IPS-NIHi11 (cell line): ENCODE measurements around the gene MAML2.

ENCODE experiments used
- DNase-seq: peaks from one replicate; pipeline ENCODE4 v3.0.0; 2012; ENCODE audit warnings: mixed read lengths, low spot score

The MAML2 gene

DNA sequence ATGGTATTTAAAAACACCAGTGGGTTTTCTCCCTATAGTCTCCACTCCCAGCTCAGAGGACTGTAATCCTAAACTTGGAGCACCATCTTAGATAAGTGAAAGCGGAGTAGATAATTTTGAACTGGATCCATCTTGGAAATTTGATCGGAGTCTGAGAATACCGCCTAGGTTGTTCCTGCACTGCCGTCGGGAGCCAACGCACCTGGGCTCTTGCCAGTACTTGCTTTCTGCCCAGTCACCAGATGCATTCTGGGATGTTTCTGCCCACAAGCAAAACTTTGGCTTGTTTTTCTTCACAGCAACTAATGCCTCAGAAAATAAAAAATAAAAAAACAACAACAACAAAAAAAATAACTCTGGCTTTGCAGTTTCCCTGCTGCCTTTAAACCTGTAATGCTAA lies 306.1 kb downstream of the MAML2 start:
- DNase-seq = no peak

DNA sequence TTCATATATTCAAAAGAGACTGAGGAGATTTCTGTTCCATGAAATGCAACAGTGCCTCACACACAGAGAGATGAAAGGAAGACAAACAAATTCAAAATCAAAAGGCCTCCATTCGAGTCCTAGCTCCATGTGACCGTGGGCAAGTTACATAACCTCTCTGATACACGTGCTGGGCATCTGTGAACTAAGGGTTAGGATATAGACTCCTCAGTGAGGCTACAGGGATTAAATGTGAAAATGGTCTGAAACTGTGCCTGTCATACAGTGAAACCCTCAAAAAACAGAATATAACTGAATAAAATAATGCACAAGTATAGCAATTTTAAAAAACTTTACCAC lies 307.3 kb downstream of the MAML2 start:
- DNase-seq = no peak

DNA sequence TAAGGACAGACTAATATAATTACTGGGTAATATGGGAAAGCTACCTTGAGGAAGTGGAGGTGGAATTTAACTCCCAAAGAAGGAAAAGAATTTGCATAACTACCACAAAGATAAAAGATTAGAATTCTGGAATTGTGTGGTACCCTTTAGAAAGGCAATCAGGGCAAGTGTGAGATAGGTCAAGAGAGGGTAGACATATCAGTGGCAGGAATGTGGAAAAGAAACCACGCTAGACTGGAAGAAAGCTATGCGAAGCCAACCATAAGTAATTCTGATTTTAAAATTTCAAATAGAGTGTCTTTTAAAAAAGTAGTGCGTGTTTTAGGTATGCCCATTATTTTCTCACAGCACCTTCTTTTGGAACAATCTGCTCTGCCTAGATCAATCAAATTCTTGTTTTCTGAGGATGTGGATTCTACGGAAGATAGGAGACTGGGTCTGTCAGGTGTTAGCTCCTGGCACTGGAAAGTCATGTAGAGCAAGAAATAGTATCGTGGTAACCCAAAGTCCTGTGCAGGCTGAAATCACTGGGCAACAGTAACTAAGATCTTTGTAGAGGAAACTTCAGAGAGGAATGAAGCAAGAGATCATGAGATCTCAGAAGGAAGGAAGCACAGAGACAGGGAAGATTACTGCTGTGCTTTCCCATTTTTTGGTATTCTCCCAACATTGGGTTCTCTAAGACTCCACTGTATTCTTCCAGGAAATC lies 307.8 kb downstream of the MAML2 start:
- no peak for DNase-seq

DNA sequence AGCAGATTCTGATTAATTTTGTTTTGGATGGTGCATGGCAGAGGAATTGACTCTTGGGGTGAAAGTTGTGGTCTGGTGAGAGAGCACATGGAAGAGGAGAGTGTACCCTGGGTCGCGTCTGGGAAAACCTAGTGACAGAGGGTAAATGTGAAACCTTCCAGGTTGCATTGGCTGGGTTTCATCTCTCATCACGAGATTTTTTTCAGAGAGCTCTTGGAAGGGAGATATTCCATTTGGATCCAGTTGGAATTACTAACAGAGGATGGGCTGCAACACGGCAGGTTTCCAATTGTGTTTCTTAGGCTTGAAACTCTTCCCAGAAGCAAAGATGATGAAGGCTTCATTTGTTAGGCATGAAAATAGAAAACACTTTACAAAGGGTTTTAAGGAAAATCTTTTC lies 309.4 kb downstream of the MAML2 start:
- no peak for DNase-seq

DNA sequence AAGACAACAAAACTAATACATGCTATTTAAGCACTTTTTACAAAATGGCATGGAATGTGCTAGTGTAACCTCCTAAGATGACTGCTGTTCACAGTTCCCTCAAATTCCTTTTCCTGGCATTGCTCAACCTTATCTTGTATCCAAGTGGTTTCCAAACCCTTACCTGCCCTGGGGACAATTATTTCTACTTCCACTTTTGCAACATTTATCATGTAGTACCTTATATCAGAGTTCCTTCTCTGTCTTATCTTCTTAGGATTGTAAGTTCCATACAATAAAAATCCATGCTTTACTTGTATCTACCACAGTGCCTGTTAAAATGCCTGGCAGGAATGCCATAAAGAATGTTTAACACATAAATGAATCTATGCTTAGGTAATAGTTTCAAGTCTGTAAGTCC lies 309.9 kb downstream of the MAML2 start:
- no peak for DNase-seq

DNA sequence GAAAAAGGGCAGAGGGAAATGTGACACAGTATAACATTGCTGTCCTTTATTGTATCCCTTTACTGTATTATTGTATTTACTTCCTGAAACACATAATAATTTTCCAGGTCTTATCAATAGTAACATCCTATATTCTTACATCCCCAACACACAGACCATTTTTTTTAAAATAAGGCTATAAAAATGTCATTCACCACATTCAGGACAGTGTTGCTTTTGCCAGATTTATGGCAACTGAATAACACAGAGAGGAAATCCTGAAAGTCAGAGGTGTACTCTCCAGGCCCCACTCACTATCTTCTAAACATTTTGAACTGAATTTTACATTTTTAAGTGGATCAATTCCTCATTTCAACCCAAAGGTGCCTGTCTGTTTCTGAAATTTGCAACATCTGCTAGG lies 314.2 kb downstream of the MAML2 start:
- no peak for DNase-seq

DNA sequence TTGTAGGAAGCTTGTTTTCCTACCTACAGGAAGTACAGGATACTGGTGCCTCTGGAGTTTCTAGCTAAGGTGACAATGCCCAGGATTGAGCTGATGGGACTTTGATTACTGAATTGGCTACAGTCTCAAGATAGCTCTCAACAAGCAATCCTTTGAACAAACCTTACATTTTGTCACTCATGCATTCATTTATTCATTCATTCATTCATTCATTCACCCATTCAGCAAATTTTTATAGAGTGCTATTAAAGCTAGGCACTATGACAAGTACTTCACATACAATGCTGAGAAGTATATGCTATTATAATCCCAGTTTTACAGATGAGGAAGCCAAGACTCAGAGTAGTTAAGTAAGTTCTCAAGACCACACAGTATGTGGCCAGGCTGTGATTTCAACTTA lies 316.0 kb downstream of the MAML2 start:
- DNase-seq = no peak

DNA sequence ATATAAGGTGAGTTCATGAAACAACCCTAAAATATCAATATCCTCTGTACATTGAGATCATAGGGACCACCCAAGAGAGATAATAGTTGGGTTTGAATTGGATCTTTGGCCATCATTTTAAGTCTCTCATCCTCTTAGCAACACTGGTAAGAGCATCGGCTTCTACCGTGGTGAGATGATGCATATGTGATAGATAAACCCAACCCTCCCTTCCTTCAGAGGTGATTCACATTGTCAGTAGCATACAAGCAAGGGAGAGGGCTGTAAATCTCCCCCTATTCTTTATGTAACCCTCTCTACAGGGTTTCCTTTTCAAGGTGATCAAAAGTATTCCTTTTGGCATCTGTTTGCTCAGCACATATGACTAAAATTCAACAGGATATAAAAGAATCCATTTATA lies 316.7 kb downstream of the MAML2 start:
- DNase-seq = no peak

DNA sequence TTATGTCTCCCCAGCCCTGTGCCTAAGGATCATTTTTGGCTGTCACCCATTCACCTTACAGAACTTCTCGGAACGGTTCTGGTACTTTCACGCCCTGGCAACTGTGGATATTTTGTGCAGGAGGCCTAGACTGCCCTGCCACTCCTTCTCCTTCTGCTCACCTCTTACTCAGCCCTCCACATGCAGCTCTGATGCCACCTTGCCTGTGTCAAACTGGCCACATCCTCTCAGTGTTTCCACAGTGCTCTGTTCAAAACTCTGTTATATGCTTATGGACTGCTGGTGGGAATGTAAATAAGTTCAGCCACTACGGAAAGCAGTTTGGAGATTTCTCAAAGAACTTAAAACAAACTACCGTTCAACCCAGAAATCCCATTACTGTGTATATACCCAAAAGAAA lies 318.3 kb downstream of the MAML2 start:
- DNase-seq = no peak

DNA sequence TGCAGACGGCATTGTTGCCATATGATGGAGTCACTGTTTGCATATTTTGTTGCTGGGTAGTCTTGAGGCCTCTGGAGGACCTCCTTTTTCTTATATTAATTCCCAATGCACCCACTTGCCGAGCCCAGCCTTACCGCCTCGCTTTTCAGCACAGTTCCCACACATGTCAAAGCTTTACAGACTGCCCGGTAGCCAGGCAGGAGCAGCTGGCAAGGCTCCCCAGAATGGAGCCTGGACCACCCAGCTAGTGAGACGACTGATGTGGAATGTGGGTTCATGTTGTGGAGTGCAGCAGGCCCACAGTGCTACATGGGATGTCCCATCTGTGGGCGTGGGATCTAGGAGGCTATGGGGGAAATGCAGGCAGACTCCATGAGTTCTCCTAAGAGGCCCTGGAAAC lies 319.7 kb downstream of the MAML2 start:
- DNase-seq = no peak

DNA sequence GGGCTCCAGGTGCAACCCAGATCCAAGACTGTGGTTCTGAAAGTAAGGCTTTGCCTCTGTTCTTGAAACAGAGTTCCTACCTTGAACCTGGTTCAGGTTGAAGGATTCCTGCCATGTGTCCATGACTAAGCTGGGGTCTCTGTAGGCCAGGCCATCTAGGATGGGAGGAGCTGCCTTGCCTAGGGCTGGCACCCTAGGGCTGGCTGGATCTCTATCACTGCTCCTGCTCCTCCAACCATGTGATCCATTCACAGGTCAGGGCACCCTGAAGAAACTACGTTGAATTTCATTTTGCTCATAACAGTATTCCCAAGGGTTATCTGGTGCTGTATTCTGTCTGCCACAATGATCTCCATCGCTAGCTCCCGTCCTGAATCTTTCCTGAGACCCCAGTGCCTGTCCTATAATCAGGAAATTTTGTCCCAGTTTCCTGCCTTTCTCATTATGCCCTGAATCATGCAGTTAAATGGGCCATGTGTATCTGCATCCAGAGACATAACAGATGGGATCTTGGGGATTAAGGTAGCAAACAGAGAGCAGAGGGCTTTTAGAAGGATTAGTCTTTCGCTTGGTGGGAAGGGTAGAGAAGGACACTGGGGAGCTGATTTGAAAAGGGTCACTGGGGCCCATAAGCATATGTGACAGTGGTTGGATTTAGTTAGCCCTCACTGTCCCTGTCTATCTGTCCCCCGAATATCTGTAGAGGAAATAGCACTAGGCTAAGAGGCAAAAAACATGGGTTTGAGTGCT lies 320.9 kb downstream of the MAML2 start:
- no peak for DNase-seq

DNA sequence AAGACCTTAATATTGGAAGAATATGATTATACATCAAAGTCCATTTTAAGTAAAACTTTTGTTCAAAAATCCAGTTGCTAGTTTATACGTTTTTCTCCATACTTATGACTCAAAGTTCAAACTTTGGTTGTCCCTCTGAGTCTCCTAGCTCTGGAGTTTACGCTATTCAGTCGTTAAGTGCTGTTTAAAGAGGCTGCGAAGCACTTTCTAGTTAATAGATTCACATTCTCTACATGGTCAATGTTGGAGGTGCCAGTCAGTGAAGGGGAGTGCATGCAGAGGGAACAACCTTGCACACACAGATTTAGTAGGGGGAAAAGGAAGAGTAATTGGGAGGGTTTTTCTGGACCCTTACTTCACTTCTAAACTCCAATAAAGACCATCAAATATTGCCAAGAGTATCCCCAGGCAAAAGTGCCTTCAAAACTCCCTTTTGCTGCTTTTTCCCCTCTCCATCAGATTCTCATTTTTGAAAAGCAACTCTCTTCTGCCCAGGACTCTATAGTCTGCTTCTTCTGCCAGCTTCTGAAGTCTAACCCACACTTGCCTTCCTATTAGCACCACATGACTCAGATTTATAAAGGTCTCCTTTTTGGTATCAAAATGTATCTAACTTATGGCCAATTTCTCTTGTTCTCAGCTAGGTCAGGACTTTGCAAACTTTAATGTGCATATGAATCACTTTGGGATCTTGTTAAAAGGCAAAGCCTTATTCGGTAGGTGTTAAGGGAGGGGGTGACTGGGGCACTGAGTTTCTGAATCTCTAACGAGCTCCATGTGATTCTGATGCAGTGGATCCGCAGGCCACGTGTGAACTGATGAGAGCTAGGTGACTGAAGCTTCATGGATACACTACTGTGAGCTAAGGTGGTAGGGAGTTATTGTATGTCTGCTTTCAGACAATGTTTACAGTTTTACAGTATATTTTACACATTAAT lies 322.9 kb downstream of the MAML2 start:
- DNase-seq = no peak

DNA sequence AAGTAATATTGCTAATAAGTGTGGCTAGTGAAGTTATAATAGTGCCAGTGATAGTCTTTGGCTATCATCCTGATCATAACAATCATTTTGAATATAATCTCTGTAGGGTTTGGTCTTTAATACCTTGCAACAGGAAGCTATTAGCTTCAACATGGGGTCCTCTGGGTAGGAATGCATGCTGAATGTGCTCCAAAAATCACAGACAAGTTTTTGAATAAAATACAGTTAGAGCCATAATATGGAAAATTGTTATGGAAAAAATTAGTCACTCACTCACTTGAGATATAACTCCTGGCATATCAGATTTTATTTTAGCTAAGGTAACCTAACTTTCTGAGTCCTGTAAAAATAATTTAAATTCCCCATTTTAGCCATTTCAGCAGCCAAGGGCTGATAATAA lies 323.7 kb downstream of the MAML2 start:
- DNase-seq = no peak

DNA sequence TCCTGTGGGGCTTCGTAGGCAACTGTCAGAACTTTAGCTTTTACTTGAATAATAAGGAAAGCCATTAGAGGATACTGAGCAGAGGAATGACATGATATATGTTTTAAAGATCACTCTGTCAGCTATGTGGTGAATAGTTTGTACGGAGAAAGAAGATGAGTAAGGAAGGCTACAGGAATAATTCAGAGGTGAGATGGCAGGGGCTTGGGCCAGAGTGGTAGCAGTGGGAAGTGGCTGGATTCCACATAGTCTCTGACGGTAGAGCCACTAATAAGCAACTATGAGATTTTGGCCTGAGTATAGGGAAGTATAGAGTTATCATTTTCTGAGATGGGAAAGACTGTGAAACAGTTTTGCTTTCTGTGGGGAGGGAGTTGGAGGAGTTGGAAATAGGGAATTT lies 325.1 kb downstream of the MAML2 start:
- DNase-seq = no peak

DNA sequence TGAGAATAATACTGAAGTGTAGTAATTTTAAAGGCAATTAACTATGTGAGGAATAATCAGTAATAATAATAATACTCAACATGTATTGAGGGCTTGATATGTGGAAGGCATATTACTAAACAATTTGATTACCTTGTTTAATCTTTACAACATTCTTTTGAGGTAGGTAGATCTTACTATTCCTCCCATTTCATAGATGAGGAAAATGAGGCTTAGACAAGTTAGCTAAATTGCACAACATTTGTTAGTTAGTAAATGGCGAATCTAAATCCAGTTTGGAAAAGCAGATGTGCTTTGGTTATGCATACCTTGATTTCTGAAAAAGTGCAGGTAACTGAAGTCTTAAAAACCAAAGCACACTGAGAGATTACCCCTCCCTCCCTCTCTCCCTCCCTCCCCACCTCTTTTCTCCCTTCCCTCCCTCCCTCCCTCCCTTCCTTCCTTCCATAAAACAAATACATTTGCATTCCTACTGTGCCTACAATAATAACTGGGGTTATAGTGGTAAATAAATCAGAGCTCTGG lies 326.0 kb downstream of the MAML2 start:
- DNase-seq = no peak

DNA sequence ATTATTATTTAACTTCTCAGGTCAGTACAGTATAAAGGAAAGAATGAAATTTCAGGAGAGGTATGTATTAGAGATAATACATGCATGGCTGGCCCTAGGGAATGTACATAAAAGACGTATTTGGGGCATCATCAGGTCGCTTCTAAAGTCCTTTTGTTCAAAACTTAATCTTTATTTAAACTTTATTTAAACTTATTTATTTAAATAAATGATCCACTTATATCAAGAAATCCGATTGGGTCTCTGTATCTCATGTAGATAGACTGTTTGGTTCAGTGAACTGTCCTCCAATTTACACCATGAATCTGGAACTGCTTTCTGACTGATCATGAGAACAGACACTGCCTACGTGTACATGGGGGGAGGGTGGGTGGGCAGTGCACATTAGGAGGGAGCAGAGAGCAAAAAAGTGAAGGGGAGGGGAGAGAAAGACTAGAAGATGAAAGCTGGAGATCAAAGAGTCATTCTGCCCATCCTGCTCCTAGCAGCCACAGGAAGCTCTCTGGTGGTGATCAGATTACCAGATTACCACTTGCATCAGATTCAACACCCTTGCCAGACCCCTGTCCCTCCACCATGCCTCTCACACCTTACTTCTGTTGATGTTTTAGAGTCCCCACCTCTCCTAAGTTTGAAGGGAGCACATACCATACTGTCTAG lies 327.0 kb downstream of the MAML2 start:
- DNase-seq = peak; percentile 32

DNA sequence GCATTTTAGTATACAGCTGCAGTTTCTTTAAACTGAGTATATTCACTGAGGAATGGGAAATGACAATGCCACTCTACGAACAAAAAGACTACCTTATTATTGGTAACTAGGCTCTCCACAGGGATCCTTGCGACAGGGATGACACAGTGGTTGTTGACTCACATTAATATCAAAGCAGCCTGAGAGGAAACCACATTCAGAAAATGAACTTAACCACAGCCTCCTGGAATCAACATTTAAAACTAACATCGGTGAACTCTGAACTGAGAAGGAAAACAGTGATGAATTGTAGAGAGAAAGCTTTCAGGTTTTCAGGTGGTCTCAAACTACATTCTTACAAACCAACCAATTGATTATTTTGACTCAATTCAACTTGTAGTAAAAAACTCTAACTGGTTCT lies 328.8 kb downstream of the MAML2 start:
- DNase-seq = no peak

DNA sequence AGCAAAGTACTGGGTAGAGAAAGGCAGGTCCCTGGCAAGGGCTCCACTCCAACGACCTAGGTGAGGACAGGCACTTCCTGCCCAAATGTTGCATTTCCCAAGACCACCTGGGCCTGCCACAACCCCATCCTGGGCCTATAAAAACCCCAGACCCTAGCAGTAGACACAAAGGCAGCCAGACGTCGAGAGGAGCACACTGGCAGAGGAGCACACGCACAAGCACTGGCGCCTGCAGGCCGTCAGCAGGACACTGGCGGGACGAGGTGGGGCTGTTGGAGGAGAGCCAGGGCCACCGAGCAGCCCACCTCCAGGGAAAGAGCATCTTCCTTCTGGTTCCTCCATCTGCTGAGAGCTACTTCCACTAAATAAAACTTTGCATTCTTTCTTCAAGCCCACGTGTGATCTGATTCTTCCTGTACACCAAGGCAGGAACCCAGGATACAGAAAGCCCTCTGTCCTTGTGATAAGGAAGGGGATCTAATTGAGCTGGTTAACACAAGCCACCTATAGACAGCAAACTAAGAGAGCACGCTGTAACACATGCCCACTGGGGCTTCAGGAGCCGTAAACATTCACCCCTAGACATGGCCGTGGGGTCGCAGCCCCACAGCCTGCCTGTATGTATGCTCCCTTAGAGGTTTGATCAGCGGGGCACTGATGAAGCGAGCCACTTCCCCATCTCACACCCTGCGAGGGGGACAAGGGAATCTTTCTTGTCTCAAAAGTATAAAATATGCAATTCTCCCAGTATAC lies 329.4 kb downstream of the MAML2 start:
- DNase-seq = no peak

DNA sequence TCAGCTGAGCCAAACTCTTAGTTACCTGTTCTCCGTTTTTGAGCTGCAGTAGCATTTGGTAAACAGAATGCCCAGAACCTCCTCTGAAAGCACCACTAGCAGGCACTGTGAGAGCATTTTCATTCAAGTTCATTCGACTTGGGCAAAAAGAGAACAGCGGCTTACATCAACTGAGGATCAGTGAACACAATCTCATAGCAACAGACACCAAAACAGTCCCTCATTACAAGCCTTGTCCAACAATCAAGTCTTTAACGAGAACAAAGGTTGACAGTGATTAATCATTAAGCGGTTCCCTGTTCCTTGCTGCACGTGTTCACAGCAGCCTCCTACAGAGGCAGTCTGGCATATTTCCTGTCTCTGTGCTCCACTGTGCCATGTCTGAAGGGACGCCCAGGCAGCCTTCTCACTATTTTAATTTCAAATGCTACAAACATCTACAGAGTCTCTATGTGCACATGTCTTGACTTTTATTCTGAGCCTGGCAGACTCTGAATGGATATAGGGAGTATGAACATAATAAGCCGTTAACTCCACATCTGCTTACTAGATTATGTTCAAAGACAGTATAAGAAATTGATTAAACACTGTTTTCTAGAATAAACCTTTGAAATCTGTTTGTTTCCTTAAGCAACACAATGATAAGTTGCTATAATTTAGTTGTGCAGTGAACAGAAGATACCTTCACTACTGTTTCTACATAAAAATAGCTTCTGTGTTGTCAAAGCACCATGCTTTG lies 330.7 kb downstream of the MAML2 start:
- peak; percentile 45 for DNase-seq

DNA sequence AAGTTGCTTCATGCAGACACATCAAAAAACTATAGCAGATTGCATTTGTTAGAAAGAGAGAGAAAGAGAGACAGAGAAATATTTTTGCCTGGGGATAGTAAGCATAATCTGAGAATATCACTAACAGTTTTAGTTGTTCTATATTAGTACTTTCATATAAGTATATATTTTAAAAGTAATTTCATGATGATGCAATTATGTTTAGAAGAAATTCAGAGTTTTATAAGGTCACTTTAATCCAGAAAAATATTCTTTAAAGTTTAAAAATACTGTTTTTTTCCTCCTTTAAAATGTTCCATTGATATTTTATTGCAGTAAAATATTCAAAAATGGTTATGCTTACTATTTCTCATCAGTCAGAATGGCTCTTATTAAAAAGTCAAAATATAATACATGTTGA lies 332.3 kb downstream of the MAML2 start:
- no peak for DNase-seq
